ENCODE measurements around the gene DESI1. TPM values are rescaled to one million over a fixed set of nuclear protein-coding genes. Genes with fewer than 3 reads are reported as not detected.

The DESI1 gene
- total RNA-seq, 1 experiment from 2014 or later, result 30.2 TPM

- Histone ChIP-seq H3K4me1 (ENCODE audit: insufficient read depth, low read length) (no peaks in the 10 kb centered on the region), H2BK15ac (ENCODE audit: low read depth, low read length) (no peak overlapping the region), H3K9ac (ENCODE audit: extremely low read depth, insufficient read length, low read length) (no peak overlapping the region), H3K27me3 (ENCODE audit: insufficient read depth, low read length) (no peaks in the 10 kb centered on the region), H3T11ph (ENCODE audit: low read length) (no peak overlapping the region), H3K23ac (ENCODE audit: insufficient read length, low read depth, low read length) (no peak overlapping the region), H3K9me3 (ENCODE audit: control insufficient read depth, low read depth, low read length) (no peaks in the 10 kb centered on the region), H4K91ac (ENCODE audit: insufficient read length, low read depth, low read length) (no peak overlapping the region), H2BK120ac (ENCODE audit: low read depth, low read length, poor library complexity, severe bottlenecking) (no peak overlapping the region), H3K79me2 (ENCODE audit: insufficient read depth, low read length) (no peaks in the 10 kb centered on the region), H3K79me1 (ENCODE audit: insufficient read depth, low read depth, low read length, poor library complexity, severe bottlenecking) (no peaks in the 10 kb centered on the region), H3K18ac (ENCODE audit: insufficient read length, low read depth, low read length) (no peak overlapping the region), H4K8ac (replicated peaks; ENCODE audit: insufficient read length, low read depth, low read length) (no peak overlapping the region), H3K4ac (ENCODE audit: low read depth, low read length) (no peak overlapping the region), H2AK5ac (ENCODE audit: insufficient read length, low read length) (no peak overlapping the region), H2BK5ac (ENCODE audit: insufficient read length, low read length) (no peak overlapping the region), H3K27ac (ENCODE audit: insufficient read length, low read depth, low read length) (no peak overlapping the region), H4K5ac (ENCODE audit: insufficient read length, low read depth, low read length) (no peak overlapping the region), H2BK12ac (ENCODE audit: insufficient read length, low read depth, low read length) (no peak overlapping the region), H3K14ac (ENCODE audit: insufficient read depth, low read length) (no peak overlapping the region), H4K20me1 (ENCODE audit: control insufficient read depth, insufficient read depth, insufficient read length) (peaks cover 3% of the 10 kb centered on the region), H2BK20ac (ENCODE audit: low read depth, low read length, poor library complexity, severe bottlenecking) (no peak overlapping the region), H3K4me2 (ENCODE audit: insufficient read depth, insufficient read length, low read length) (no peak overlapping the region), H2AFZ (ENCODE audit: low read length) (no peak overlapping the region), H3K56ac (ENCODE audit: insufficient read length, low read depth, low read length) (no peak overlapping the region), H3K23me2 (ENCODE audit: insufficient read length, low read depth, low read length, poor library complexity, severe bottlenecking) (no peaks in the 10 kb centered on the region)
- Mint-ChIP-seq H3K4me1 (no peaks in the 10 kb centered on the region), H3K36me3 (ENCODE audit: insufficient read depth in 1 of 3, low read depth in 3 of 3) (peaks cover 43 to 92% (median 82%) of the 10 kb centered on the region in 3 experiments), H3K9me3 (no peaks in the 10 kb centered on the region), H3K27ac (peak overlapping the region in 1 of 3 experiments; percentile 45; a peak in 2 of 7 replicates), H3K4me3 (no peak overlapping the region), H3K27me3 (ENCODE audit: low read depth) (no peaks in the 10 kb centered on the region)
- no peak for DNase-seq
- TF ChIP-seq, protein P1, sequence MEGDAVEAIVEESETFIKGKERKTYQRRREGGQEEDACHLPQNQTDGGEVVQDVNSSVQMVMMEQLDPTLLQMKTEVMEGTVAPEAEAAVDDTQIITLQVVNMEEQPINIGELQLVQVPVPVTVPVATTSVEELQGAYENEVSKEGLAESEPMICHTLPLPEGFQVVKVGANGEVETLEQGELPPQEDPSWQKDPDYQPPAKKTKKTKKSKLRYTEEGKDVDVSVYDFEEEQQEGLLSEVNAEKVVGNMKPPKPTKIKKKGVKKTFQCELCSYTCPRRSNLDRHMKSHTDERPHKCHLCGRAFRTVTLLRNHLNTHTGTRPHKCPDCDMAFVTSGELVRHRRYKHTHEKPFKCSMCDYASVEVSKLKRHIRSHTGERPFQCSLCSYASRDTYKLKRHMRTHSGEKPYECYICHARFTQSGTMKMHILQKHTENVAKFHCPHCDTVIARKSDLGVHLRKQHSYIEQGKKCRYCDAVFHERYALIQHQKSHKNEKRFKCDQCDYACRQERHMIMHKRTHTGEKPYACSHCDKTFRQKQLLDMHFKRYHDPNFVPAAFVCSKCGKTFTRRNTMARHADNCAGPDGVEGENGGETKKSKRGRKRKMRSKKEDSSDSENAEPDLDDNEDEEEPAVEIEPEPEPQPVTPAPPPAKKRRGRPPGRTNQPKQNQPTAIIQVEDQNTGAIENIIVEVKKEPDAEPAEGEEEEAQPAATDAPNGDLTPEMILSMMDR (conservative IDR thresholded peaks at IDR 0.05), result no peak
- WGBS (ENCODE audit: extremely low coverage, insufficient read length, low lambda C conversion rate), result no CpG with 5 or more reads among the region's 1 CpG
Measured at GRCh38 chr22:41659941-41660340, 39.1 kb upstream of the DESI1 start.

Data from H9 (cell line).